Natural killer cell (primary cell): ENCODE results near the gene ABCA3. TPM values are rescaled to one million over a fixed set of nuclear protein-coding genes. Genes with fewer than 3 reads are reported as not detected.

Experiments
- ATAC-seq, 3 donors: fragments of 150-1000 bp in 2 of 3; fragments of 200-7000 bp in 1 of 3; cut with Tn5 transposase; 1 replicate in 1 of 3; 2 replicates in 2 of 3; pipeline ENCODE4 v1.10.0; 2021; ENCODE audit warnings: mild to moderate bottlenecking in 2 of 3, moderate library complexity in 2 of 3
- DNase-seq, 2 donors: peaks; one replicate each; pipeline versions ENCODE4 v3.0.0 to v3.0.0-alpha.2; 2013 to 2021; ENCODE audit warnings: mixed read lengths in 1 of 2
- H3K27ac ChIP-seq: one replicate; pipeline ENCODE4 v1.5.1; 2013; ENCODE audit warnings: mild to moderate bottlenecking, low read length
- H3K27me3 ChIP-seq: one replicate; pipeline ENCODE4 v1.6.1; 2013; ENCODE audit warnings: low read length; ENCODE audit not compliant: control insufficient read depth, insufficient read depth
- H3K36me3 ChIP-seq: one replicate; pipeline ENCODE4 v1.6.1; 2013; ENCODE audit warnings: low read length; ENCODE audit not compliant: control insufficient read depth, insufficient read depth
- H3K4me1 ChIP-seq: one replicate; pipeline ENCODE4 v1.6.1; 2013; ENCODE audit warnings: low read length; ENCODE audit not compliant: control insufficient read depth, insufficient read depth
- H3K4me3 ChIP-seq: one replicate; pipeline ENCODE4 v1.5.1; 2013; ENCODE audit warnings: low read length
- H3K9me3 ChIP-seq: one replicate; pipeline ENCODE4 v1.6.1; 2013; ENCODE audit warnings: low read length; ENCODE audit not compliant: control insufficient read depth, insufficient read depth
- H3K27ac Mint-ChIP-seq, 2 donors: one replicate each; pipeline ENCODE4 v1.8.0; 2022; ENCODE audit warnings: mild to moderate bottlenecking in 2 of 2, mixed read lengths in 2 of 2, moderate library complexity in 1 of 2
- H3K27me3 Mint-ChIP-seq, 2 donors: one replicate each; pipeline ENCODE4 v1.8.0; 2022; ENCODE audit warnings: low read depth in 2 of 2, mixed read lengths in 2 of 2
- H3K36me3 Mint-ChIP-seq: one replicate; pipeline ENCODE4 v1.8.0; 2022; ENCODE audit warnings: mixed read lengths
- H3K4me1 Mint-ChIP-seq, 2 donors: one replicate each; pipeline ENCODE4 v1.8.0; 2022; ENCODE audit warnings: mixed read lengths in 2 of 2
- H3K4me3 Mint-ChIP-seq: one replicate; pipeline ENCODE4 v1.8.0; 2022; ENCODE audit warnings: mild to moderate bottlenecking, moderate library complexity, mixed read lengths
- H3K9me3 Mint-ChIP-seq, 2 donors: one replicate each; pipeline ENCODE4 v1.8.0; 2022; ENCODE audit warnings: mixed read lengths in 2 of 2
- CTCF ChIP-seq: fragments of 200-600 bp; IDR thresholded peaks from one replicate; pipeline ENCODE4 v1.8.0; 2022; ENCODE audit warnings: antibody characterized with exemption
- WGBS: methylation state at CpG from one replicate; pipeline ENCODE4 v1.1.7; 2013; ENCODE audit warnings: missing lambda C conversion rate; ENCODE audit not compliant: insufficient coverage; 5-methylcytosine and 5-hydroxymethylcytosine counted together
- intact Hi-C: fragments of 100-400 bp; cut with micrococcal nuclease; formaldehyde crosslinking; loops from one replicate; pipeline ENCODE4 v1.14.2; 2022
- total RNA-seq, 4 donors: library from RNA; stranded (reverse); fragments of 120-200 nt in 1 of 4; gene quantifications; one replicate each; pipeline versions ENCODE4 v1.2.3 to v1.2.4, GENCODE V29; 2013 to 2022

The ABCA3 gene
- total RNA-seq, 3 donors from 2014 or later (not counting 1 experiment from before 2014, with no cell fraction given) = 12.2 to 17.5 (median 16.6) TPM

- H3K4me3 Mint-ChIP-seq = no peak overlapping the region
- Histone ChIP-seq H3K4me1 (no peaks in the 10 kb centered on the region), H3K36me3 (no peaks in the 10 kb centered on the region), H3K27ac (no peak overlapping the region), H3K9me3 (no peaks in the 10 kb centered on the region), H3K4me3 (no peak overlapping the region), H3K27me3 (no peaks in the 10 kb centered on the region)
- no peaks in the 10 kb centered on the region for H3K4me1 Mint-ChIP-seq
- H3K27me3 Mint-ChIP-seq = no peaks in the 10 kb centered on the region
- WGBS = 92% methylated on average over 23 of the region's 23 CpGs
- intact Hi-C loops = no loop called here
- TF ChIP-seq CTCF = no peak
- no peak for DNase-seq
- no peak for ATAC-seq
- H3K36me3 Mint-ChIP-seq = no peaks in the 10 kb centered on the region
- H3K9me3 Mint-ChIP-seq = no peaks in the 10 kb centered on the region
- no peak overlapping the region for H3K27ac Mint-ChIP-seq
These were observed 9.2 kb downstream of the ABCA3 start for GRCh38 chr16:2331199-2331930.

GRCh38 chr16:2329532-2329931 lies 11.0 kb downstream of the ABCA3 start:
- H3K4me1 Mint-ChIP-seq = no peaks in the 10 kb centered on the region
- no peaks in the 10 kb centered on the region for H3K27me3 Mint-ChIP-seq
- H3K36me3 ChIP-seq = peaks cover 8% of the 10 kb centered on the region
- H3K27me3 ChIP-seq = no peaks in the 10 kb centered on the region
- no peak for TF ChIP-seq CTCF
- H3K27ac ChIP-seq = no peak overlapping the region
- no peak overlapping the region for H3K27ac Mint-ChIP-seq
- no peak overlapping the region for H3K4me3 ChIP-seq
- ATAC-seq = no peak
- DNase-seq = no peak
- no peaks in the 10 kb centered on the region for H3K36me3 Mint-ChIP-seq
- WGBS = 96% methylated on average over 5 of the region's 5 CpGs
- H3K9me3 ChIP-seq = no peaks in the 10 kb centered on the region
- no peaks in the 10 kb centered on the region for H3K4me1 ChIP-seq
- intact Hi-C loops = no loop called here
- H3K4me3 Mint-ChIP-seq = no peak overlapping the region
- H3K9me3 Mint-ChIP-seq = no peaks in the 10 kb centered on the region

GRCh38 chr16:2328428-2328827 lies 12.1 kb downstream of the ABCA3 start:
- Mint-ChIP-seq H3K4me1 (no peaks in the 10 kb centered on the region), H3K4me3 (no peak overlapping the region), H3K27me3 (no peaks in the 10 kb centered on the region), H3K9me3 (no peaks in the 10 kb centered on the region), H3K27ac (no peak overlapping the region), H3K36me3 (no peaks in the 10 kb centered on the region)
- Histone ChIP-seq H3K4me3 (no peak overlapping the region), H3K27me3 (no peaks in the 10 kb centered on the region), H3K4me1 (no peaks in the 10 kb centered on the region), H3K9me3 (no peaks in the 10 kb centered on the region), H3K27ac (no peak overlapping the region), H3K36me3 (peaks cover 14% of the 10 kb centered on the region)
- no peak for TF ChIP-seq CTCF
- ATAC-seq (no peak), DNase-seq (no peak)
- intact Hi-C loops = no loop called here
- WGBS = 93% methylated on average over 12 of the region's 12 CpGs

- TF ChIP-seq CTCF = no peak
- Histone ChIP-seq H3K27me3 (no peaks in the 10 kb centered on the region), H3K27ac (no peak overlapping the region), H3K36me3 (peaks cover 14% of the 10 kb centered on the region), H3K4me3 (no peak overlapping the region), H3K4me1 (no peaks in the 10 kb centered on the region), H3K9me3 (no peaks in the 10 kb centered on the region)
- Mint-ChIP-seq H3K36me3 (no peaks in the 10 kb centered on the region), H3K27ac (no peak overlapping the region), H3K9me3 (no peaks in the 10 kb centered on the region), H3K4me3 (no peak overlapping the region), H3K4me1 (no peaks in the 10 kb centered on the region), H3K27me3 (no peaks in the 10 kb centered on the region)
- 92% methylated on average over 11 of the region's 11 CpGs for WGBS
- intact Hi-C loops = no loop called here
- ATAC-seq (no peak), DNase-seq (no peak)
These were observed 14.3 kb downstream of the ABCA3 start for GRCh38 chr16:2326191-2326590.
